NCI-H2171 treated with DMSO at 0.1 percent for 48 hours (cell line): ENCODE results near the gene UBE2O.

Experiments
- DNase-seq: peaks from one replicate; lab custom pipeline; 2025; lab: John Stamatoyannopoulos, UW

The UBE2O gene

GRCh38 chr17:76438906-76439305 is 14.0 kb downstream of the UBE2O start:
- DNase-seq, result no peak

- no peak for DNase-seq
Observed at GRCh38 chr17:76437467-76438402, 15.2 kb downstream of the UBE2O start.

GRCh38 chr17:76435751-76436150 is 17.2 kb downstream of the UBE2O start:
- DNase-seq, result no peak

GRCh38 chr17:76434870-76435269 is 18.1 kb downstream of the UBE2O start:
- no peak for DNase-seq

GRCh38 chr17:76433693-76434092 is 19.3 kb downstream of the UBE2O start:
- DNase-seq, result no peak

GRCh38 chr17:76432712-76433336 is 20.1 kb downstream of the UBE2O start:
- no peak for DNase-seq

- no peak for DNase-seq
Observed at GRCh38 chr17:76432004-76432403, 20.9 kb downstream of the UBE2O start.

- no peak for DNase-seq
Observed at GRCh38 chr17:76431509-76431908, 21.4 kb downstream of the UBE2O start.

GRCh38 chr17:76428511-76428910 is 24.4 kb downstream of the UBE2O start:
- no peak for DNase-seq

- no peak for DNase-seq
Observed at GRCh38 chr17:76427501-76428231, 25.3 kb downstream of the UBE2O start.

GRCh38 chr17:76426853-76427252 is 26.1 kb downstream of the UBE2O start:
- DNase-seq, result no peak

GRCh38 chr17:76422860-76423259 is 30.1 kb downstream of the UBE2O start:
- DNase-seq, result no peak

GRCh38 chr17:76422406-76422805 is 30.5 kb downstream of the UBE2O start:
- no peak for DNase-seq

- no peak for DNase-seq
Observed at GRCh38 chr17:76421044-76421407, 31.9 kb downstream of the UBE2O start.

- no peak for DNase-seq
Observed at GRCh38 chr17:76420356-76421043, 32.5 kb downstream of the UBE2O start.

- DNase-seq, result no peak
Observed at GRCh38 chr17:76419576-76420260, 33.2 kb downstream of the UBE2O start.

GRCh38 chr17:76417499-76418143 is 35.3 kb downstream of the UBE2O start:
- no peak for DNase-seq

- DNase-seq, result no peak
Observed at GRCh38 chr17:76416899-76417298, 36.1 kb downstream of the UBE2O start.

- DNase-seq, result no peak
Observed at GRCh38 chr17:76416457-76416856, 36.5 kb downstream of the UBE2O start.

GRCh38 chr17:76415786-76416185 is 37.2 kb downstream of the UBE2O start:
- no peak for DNase-seq
